Heart left ventricle (tissue), 13 donors: ENCODE measurements around the gene GATA3.

Source experiments
- CTCF ChIP-seq, 12 donors: fragments of 200-600 bp; sonication (generic) in 4 of 12; IDR thresholded peaks; one replicate each; pipeline versions ENCODE4 v1.5.0 to v1.8.0; 2018 to 2022; ENCODE audit warnings: antibody characterized with exemption in 12 of 12, mild to moderate bottlenecking in 5 of 12
- POLR2A ChIP-seq, 2 donors: fragments of 450-650 bp; IDR thresholded peaks; one replicate each; pipeline ENCODE4 v1.6.1; 2017; ENCODE audit warnings: antibody characterized with exemption in 2 of 2, mild to moderate bottlenecking in 2 of 2, moderate library complexity in 2 of 2
- donor health status: ischemic (EF 13 %, LVEDD 7.1; RV severe dilation, severe dysfunction).
- donor health status: DM: no; HTN: yes; CAD: no.
- donor health status: DM: no; HTN: no; CAD: no.
- donor health status: ischemic (EF 25% LVEDD 6.9; RV normal size, moderate dysfunction).
- donor health status: ischemic (EF 25% LVEDD 5.7; RV mildly dilated, moderate dysfunction).
- donor health status: ischemic (EF 35%, LVEDD 5.7; RV mildly dilated, moderate dysfunction).
- donor health status: nonischemic (EF 11% LVEDD 7.7; RV severe dilation, severe dysfunction).
- donor health status: DM: yes; HTN: yes; CAD: no.
- donor health status: PGD.
- donor health status: ischemic (EF 29% LVEDD 5.4; RV normal size, mild dysfunction).
- donor health status: nonischemic (EF 23%, LVEDD 6.1; RV moderate dilation, normal function).

DNA sequence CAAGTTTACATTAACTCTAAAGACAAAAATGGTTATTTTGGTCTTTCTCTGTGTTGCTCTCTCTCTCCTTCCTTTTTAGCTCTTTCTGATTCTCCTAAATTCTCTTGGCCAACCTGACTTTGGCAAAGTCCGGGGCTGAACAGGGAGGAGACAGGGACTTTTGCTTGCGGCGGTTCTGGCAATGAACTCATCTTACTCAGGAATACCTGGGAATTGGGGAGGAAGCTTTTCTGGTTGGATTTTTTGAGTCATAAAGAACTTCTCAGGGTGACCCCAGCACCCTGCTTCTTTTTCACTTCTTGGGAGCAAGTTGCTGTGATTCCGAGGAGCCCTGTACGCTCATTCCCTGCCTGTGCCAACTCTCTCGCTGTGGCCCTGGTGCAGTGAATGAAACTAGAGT, 16.0 kb downstream of the GATA3 start:
- TF ChIP-seq CTCF (IDR thresholded peaks at IDR 0.05) (no peak), POLR2A (IDR thresholded peaks at IDR 0.05) (no peak)
